HepG2 (cell line): ENCODE results near the gene ZDHHC7. TPM values are rescaled to one million over a fixed set of nuclear protein-coding genes. Genes with fewer than 3 reads are reported as not detected.

Experiments used
- ATAC-seq: fragments of 200-7000 bp; cut with Tn5 transposase; 3 replicates; pipeline ENCODE4 v1.9.1; 2020; ENCODE audit warnings: mild to moderate bottlenecking, moderate library complexity
- BruUV-seq: library from RNA; stranded (reverse); fragments of 400-500 nt; replicated peaks from 2 replicates; lab custom pipeline; 2021; lab: Mats Ljungman, UMichigan
- CTCF ChIA-PET: fragments of 300-600 bp; formaldehyde crosslinking; extraction: SDS; loops from one replicate; lab custom pipeline; 2021; ENCODE audit warnings: low total read pairs, inconsistent platforms, low intra/inter-chr PET ratio; lab: Yijun Ruan, JAX
- POLR2A ChIA-PET: fragments of 350-600 bp; sonication (Branson Sonifier 250); formaldehyde crosslinking; loops from one replicate; lab custom pipeline; 2020; ENCODE audit warnings: antibody characterized with exemption, inconsistent platforms; lab: Yijun Ruan, JAX
- DNase-seq: peaks from one replicate; pipeline ENCODE4 v3.0.0-alpha.2; 2015; ENCODE audit warnings: low spot score
- FAIRE-seq: peaks from 3 replicates; lab custom pipeline; 2011; peaks lifted over from hg19 to GRCh38; lab: Jason Lieb, UNC
- H2AFZ ChIP-seq: one replicate; pipeline ENCODE4 v1.6.1; 2011; ENCODE audit warnings: low read length, inconsistent platforms
- H3K27ac ChIP-seq: fragments of 300-600 bp; 3 replicates; pipeline ENCODE4 v1.8.0; 2011; ENCODE audit warnings: mixed run types, mild to moderate bottlenecking, mixed read lengths, low read length, inconsistent platforms; ENCODE audit not compliant: insufficient read depth; ENCODE audit errors: extremely low read length
- H3K27me3 ChIP-seq, 2 experiments: fragments of 200-600 bp in 1 of 2; 2 replicates in 1 of 2; 3 replicates in 1 of 2; pipeline versions ENCODE4 v1.6.0 to v1.8.0; 2011; ENCODE audit warnings: low read length in 2 of 2, mild to moderate bottlenecking in 2 of 2, moderate library complexity in 2 of 2, inconsistent platforms in 1 of 2; ENCODE audit not compliant: insufficient read depth in 2 of 2, control insufficient read depth in 1 of 2
- H3K36me3 ChIP-seq, 2 experiments: fragments of 200-600 bp in 1 of 2; replicated peaks in 1 of 2; 2 replicates in 1 of 2; 3 replicates in 1 of 2; pipeline versions ENCODE4 v1.5.1 to v1.8.0; 2011; ENCODE audit warnings: low read length in 2 of 2, inconsistent platforms in 1 of 2; ENCODE audit not compliant: insufficient read depth in 2 of 2, control insufficient read depth in 1 of 2
- H3K4me1 ChIP-seq: 2 replicates; pipeline ENCODE4 v1.5.1; 2012; ENCODE audit warnings: low read length, inconsistent platforms; ENCODE audit not compliant: insufficient read depth
- H3K4me2 ChIP-seq: 2 replicates; pipeline ENCODE4 v1.6.0; 2011; ENCODE audit warnings: low read depth, low read length, inconsistent platforms
- H3K4me3 ChIP-seq, 3 experiments: fragments of 200-600 bp in 1 of 3; sonication (generic), shearing (Covaris generic) in 1 of 3; replicated peaks in 1 of 3; 2 replicates each; pipeline ENCODE4 v1.5.1; 2011 to 2016; ENCODE audit warnings: low read length in 3 of 3, inconsistent platforms in 2 of 3, low read depth in 2 of 3, mild to moderate bottlenecking in 2 of 3, control low read depth in 1 of 3, mixed read lengths in 1 of 3; ENCODE audit not compliant: insufficient read depth in 1 of 3
- H3K79me2 ChIP-seq: one replicate; pipeline ENCODE4 v1.6.1; 2011; ENCODE audit warnings: low read length, inconsistent platforms; ENCODE audit not compliant: insufficient read depth
- H3K9ac ChIP-seq: 2 replicates; pipeline ENCODE4 v1.6.0; 2011; ENCODE audit warnings: mild to moderate bottlenecking, low read depth, low read length, inconsistent platforms; ENCODE audit not compliant: insufficient read depth
- H3K9me3 ChIP-seq: 2 replicates; pipeline ENCODE4 v1.5.1; 2012; ENCODE audit warnings: mild to moderate bottlenecking, low read length
- H4K20me1 ChIP-seq: 2 replicates; pipeline ENCODE4 v1.6.0; 2011; ENCODE audit warnings: inconsistent platforms, mild to moderate bottlenecking, low read length, moderate library complexity; ENCODE audit not compliant: insufficient read depth
- ARNT2 ChIP-seq: sonication (generic); formaldehyde crosslinking; IDR thresholded peaks from 2 replicates; pipeline ENCODE4 v1.8.0; 2022; ENCODE audit warnings: mild to moderate bottlenecking, low read depth, missing genetic modification reagents, moderate library complexity
- ERF ChIP-seq: IDR thresholded peaks from 2 replicates; pipeline ENCODE4 v1.6.1; 2018; ENCODE audit warnings: missing biosample characterization, missing genetic modification reagents
- FOSL1 ChIP-seq: sonication (generic); formaldehyde crosslinking; IDR thresholded peaks from 2 replicates; pipeline ENCODE4 v1.9.0; 2021; ENCODE audit warnings: missing genetic modification reagents, borderline replicate concordance
- LCORL ChIP-seq, 2 experiments: fragments of 450-650 bp in 1 of 2; sonication (generic) in 1 of 2; formaldehyde crosslinking in 1 of 2; IDR thresholded peaks; 2 replicates each; pipeline versions ENCODE4 v1.5.0 to v1.6.1; 2017 to 2020; ENCODE audit warnings: antibody characterized with exemption in 1 of 2, missing genetic modification reagents in 1 of 2
- SAP130 ChIP-seq: IDR thresholded peaks from 2 replicates; pipeline ENCODE4 v1.6.1; 2016; ENCODE audit warnings: low read depth
- SMARCC2 ChIP-seq: fragments of 450-650 bp; IDR thresholded peaks from 2 replicates; pipeline ENCODE4 v1.6.1; 2017; ENCODE audit warnings: antibody characterized with exemption, mild to moderate bottlenecking
- SOX5 ChIP-seq: IDR thresholded peaks from 2 replicates; pipeline ENCODE4 v1.6.1; 2016; ENCODE audit warnings: borderline replicate concordance
- TSC22D2 ChIP-seq: sonication (generic); formaldehyde crosslinking; IDR thresholded peaks from 2 replicates; pipeline ENCODE4 v1.5.1; 2020; ENCODE audit warnings: missing genetic modification reagents, mild to moderate bottlenecking, borderline replicate concordance
- ZFP82 ChIP-seq: sonication (generic); formaldehyde crosslinking; IDR thresholded peaks from 2 replicates; pipeline ENCODE4 v1.5.1; 2020; ENCODE audit warnings: mild to moderate bottlenecking, missing genetic modification reagents, borderline replicate concordance
- ZMYM3 ChIP-seq: sonication (generic); formaldehyde crosslinking; IDR thresholded peaks from 2 replicates; pipeline ENCODE4 v1.5.1; 2020; ENCODE audit warnings: mild to moderate bottlenecking, missing genetic modification reagents
- ZNF431 ChIP-seq: sonication (generic); formaldehyde crosslinking; IDR thresholded peaks from 2 replicates; pipeline ENCODE4 v1.9.0; 2022; ENCODE audit warnings: missing genetic modification reagents, low read depth, mild to moderate bottlenecking, borderline replicate concordance
- WGBS: methylation state at CpG from one replicate; pipeline ENCODE4 v1.1.6; 2017; ENCODE audit warnings: low lambda C conversion rate; 5-methylcytosine and 5-hydroxymethylcytosine counted together
- in situ Hi-C: cut with HindIII; loops from 2 replicates; pipeline ENCODE4 v1.10.0; 2017; ENCODE audit warnings: low pct_unique_long_range_greater_than_20kb; ENCODE audit not compliant: extremely low pct_ligation_motif_present
- intact Hi-C: fragments of 100-400 bp; cut with micrococcal nuclease; formaldehyde crosslinking; loops from one replicate; pipeline ENCODE4 v1.10.0; 2022; ENCODE audit not compliant: unreplicated experiment
- polyA plus RNA-seq, 8 experiments: library from polyadenylated mRNA; depleted of rRNA in 3 of 8; stranded (reverse) in 7 of 8; unstranded in 1 of 8; fragments of >200 nt; fragmentation: Illumina TruSeq in 4 of 8; extraction: Trizol in 4 of 8; gene quantifications; 2 replicates each; pipeline versions ENCODE4 v1.2.1 to v1.2.3, GENCODE V29; 2011 to 2016; ENCODE audit warnings: low read depth in 4 of 8, missing spikeins in 1 of 8, mixed read lengths in 1 of 8; ENCODE audit not compliant: insufficient read depth in 1 of 8
- total RNA-seq, 5 experiments: library from RNA; depleted of rRNA; stranded (reverse); fragments of >200 nt; fragmentation: Illumina TruSeq; extraction: Trizol; gene quantifications; 2 replicates each; pipeline ENCODE4 v1.2.3, GENCODE V29; 2016; ENCODE audit warnings: low read depth in 1 of 5
- TF ChIP-seq, protein P1 (sequence below): sonication (generic); formaldehyde crosslinking; IDR thresholded peaks from 2 replicates; pipeline ENCODE4 v1.5.1; 2020; ENCODE audit warnings: mild to moderate bottlenecking, missing genetic modification reagents, moderate library complexity
- TF ChIP-seq, protein P2 (sequence below): sonication (generic); formaldehyde crosslinking; IDR thresholded peaks from 2 replicates; pipeline ENCODE4 v1.5.1; 2020; ENCODE audit warnings: mild to moderate bottlenecking, missing genetic modification reagents, moderate library complexity
- TF ChIP-seq, protein P3 (sequence below): sonication (generic); formaldehyde crosslinking; IDR thresholded peaks from 2 replicates; pipeline ENCODE4 v1.5.0; 2020; ENCODE audit warnings: mild to moderate bottlenecking, missing genetic modification reagents
- TF ChIP-seq, protein P4 (sequence below): sonication (generic); formaldehyde crosslinking; IDR thresholded peaks from 2 replicates; pipeline ENCODE4 v1.5.0; 2020; ENCODE audit warnings: mild to moderate bottlenecking, missing genetic modification reagents

Gene ZDHHC7
- total and polyA plus RNA-seq, 2 of the 13 experiments (the other 11 are each of a cell fraction or from before 2014, with no cell fraction given): 46.8 to 67.6 TPM

DNA sequence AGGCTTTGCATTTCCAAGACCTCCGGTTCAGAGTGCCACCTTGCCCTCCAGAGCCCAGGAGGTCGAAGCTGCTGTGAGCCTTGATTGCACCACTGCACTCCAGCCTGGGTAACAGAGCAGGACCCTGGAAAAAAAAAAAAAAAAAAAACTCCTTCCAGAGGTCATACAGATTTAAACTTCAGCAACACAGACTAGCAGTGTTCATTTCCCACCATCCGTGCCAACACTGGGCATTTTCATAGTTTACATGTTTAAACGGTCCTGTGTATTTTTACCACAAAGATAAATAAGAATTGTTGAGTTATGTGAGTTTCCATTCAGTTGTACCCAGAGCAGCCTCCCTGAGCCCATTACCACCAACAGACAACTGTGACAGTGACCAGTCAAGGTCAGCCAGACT, 50.4 kb downstream of the ZDHHC7 start:
- no peak overlapping the region for H3K27ac ChIP-seq
- no peak overlapping the region for H3K4me3 ChIP-seq
- in situ Hi-C loops (no loop called here), intact Hi-C loops (no loop called here)
- BruUV-seq: no TSS peak
- no peaks in the 10 kb centered on the region for H3K79me2 ChIP-seq
- 8% methylated on average over 4 of the region's 4 CpGs for WGBS
- ChIA-PET POLR2A (no interaction called here), CTCF (no interaction called here)
- H3K4me2 ChIP-seq: no peak overlapping the region
- no peaks in the 10 kb centered on the region for H3K9me3 ChIP-seq
- no peak for FAIRE-seq
- ATAC-seq: no peak; the same call in 2 of the 3 replicates
- peak; percentile 35 for DNase-seq
- no peaks in the 10 kb centered on the region for H4K20me1 ChIP-seq
- peaks cover 0 to 18% of the 10 kb centered on the region in 2 experiments; a peak in 4 of 5 replicates for H3K27me3 ChIP-seq
- no peaks in the 10 kb centered on the region for H3K36me3 ChIP-seq
- no peak overlapping the region for H3K9ac ChIP-seq
- no peak overlapping the region for H2AFZ ChIP-seq
- H3K4me1 ChIP-seq: peaks cover 31% of the 10 kb centered on the region
- TF ChIP-seq, protein P1, sequence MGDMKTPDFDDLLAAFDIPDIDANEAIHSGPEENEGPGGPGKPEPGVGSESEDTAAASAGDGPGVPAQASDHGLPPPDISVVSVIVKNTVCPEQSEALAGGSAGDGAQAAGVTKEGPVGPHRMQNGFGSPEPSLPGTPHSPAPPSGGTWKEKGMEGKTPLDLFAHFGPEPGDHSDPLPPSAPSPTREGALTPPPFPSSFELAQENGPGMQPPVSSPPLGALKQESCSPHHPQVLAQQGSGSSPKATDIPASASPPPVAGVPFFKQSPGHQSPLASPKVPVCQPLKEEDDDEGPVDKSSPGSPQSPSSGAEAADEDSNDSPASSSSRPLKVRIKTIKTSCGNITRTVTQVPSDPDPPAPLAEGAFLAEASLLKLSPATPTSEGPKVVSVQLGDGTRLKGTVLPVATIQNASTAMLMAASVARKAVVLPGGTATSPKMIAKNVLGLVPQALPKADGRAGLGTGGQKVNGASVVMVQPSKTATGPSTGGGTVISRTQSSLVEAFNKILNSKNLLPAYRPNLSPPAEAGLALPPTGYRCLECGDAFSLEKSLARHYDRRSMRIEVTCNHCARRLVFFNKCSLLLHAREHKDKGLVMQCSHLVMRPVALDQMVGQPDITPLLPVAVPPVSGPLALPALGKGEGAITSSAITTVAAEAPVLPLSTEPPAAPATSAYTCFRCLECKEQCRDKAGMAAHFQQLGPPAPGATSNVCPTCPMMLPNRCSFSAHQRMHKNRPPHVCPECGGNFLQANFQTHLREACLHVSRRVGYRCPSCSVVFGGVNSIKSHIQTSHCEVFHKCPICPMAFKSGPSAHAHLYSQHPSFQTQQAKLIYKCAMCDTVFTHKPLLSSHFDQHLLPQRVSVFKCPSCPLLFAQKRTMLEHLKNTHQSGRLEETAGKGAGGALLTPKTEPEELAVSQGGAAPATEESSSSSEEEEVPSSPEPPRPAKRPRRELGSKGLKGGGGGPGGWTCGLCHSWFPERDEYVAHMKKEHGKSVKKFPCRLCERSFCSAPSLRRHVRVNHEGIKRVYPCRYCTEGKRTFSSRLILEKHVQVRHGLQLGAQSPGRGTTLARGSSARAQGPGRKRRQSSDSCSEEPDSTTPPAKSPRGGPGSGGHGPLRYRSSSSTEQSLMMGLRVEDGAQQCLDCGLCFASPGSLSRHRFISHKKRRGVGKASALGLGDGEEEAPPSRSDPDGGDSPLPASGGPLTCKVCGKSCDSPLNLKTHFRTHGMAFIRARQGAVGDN: no peak
- TF ChIP-seq TSC22D2 (CRISPR knock-in tag): no peak
- TF ChIP-seq, protein P2, sequence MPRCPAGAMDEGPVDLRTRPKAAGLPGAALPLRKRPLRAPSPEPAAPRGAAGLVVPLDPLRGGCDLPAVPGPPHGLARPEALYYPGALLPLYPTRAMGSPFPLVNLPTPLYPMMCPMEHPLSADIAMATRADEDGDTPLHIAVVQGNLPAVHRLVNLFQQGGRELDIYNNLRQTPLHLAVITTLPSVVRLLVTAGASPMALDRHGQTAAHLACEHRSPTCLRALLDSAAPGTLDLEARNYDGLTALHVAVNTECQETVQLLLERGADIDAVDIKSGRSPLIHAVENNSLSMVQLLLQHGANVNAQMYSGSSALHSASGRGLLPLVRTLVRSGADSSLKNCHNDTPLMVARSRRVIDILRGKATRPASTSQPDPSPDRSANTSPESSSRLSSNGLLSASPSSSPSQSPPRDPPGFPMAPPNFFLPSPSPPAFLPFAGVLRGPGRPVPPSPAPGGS (CRISPR knock-in tag): no peak
- TF ChIP-seq, protein P3, sequence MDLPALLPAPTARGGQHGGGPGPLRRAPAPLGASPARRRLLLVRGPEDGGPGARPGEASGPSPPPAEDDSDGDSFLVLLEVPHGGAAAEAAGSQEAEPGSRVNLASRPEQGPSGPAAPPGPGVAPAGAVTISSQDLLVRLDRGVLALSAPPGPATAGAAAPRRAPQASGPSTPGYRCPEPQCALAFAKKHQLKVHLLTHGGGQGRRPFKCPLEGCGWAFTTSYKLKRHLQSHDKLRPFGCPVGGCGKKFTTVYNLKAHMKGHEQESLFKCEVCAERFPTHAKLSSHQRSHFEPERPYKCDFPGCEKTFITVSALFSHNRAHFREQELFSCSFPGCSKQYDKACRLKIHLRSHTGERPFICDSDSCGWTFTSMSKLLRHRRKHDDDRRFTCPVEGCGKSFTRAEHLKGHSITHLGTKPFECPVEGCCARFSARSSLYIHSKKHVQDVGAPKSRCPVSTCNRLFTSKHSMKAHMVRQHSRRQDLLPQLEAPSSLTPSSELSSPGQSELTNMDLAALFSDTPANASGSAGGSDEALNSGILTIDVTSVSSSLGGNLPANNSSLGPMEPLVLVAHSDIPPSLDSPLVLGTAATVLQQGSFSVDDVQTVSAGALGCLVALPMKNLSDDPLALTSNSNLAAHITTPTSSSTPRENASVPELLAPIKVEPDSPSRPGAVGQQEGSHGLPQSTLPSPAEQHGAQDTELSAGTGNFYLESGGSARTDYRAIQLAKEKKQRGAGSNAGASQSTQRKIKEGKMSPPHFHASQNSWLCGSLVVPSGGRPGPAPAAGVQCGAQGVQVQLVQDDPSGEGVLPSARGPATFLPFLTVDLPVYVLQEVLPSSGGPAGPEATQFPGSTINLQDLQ: no peak
- TF ChIP-seq FOSL1: no peak
- no peak for TF ChIP-seq ZFP82 (CRISPR knock-in tag)
- TF ChIP-seq SOX5: no peak
- no peak for TF ChIP-seq ZNF431 (CRISPR knock-in tag)
- no peak for TF ChIP-seq LCORL (IDR thresholded peaks at IDR 0.05)
- no peak for TF ChIP-seq LCORL (CRISPR knock-in tag; IDR thresholded peaks at IDR 0.05)
- TF ChIP-seq, protein P4, sequence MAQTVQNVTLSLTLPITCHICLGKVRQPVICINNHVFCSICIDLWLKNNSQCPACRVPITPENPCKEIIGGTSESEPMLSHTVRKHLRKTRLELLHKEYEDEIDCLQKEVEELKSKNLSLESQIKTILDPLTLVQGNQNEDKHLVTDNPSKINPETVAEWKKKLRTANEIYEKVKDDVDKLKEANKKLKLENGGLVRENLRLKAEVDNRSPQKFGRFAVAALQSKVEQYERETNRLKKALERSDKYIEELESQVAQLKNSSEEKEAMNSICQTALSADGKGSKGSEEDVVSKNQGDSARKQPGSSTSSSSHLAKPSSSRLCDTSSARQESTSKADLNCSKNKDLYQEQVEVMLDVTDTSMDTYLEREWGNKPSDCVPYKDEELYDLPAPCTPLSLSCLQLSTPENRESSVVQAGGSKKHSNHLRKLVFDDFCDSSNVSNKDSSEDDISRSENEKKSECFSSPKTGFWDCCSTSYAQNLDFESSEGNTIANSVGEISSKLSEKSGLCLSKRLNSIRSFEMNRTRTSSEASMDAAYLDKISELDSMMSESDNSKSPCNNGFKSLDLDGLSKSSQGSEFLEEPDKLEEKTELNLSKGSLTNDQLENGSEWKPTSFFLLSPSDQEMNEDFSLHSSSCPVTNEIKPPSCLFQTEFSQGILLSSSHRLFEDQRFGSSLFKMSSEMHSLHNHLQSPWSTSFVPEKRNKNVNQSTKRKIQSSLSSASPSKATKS (CRISPR knock-in tag): no peak
- TF ChIP-seq ERF (CRISPR knock-in tag): no peak
- peak; percentile 49; the same call in 1 of the 2 replicates for TF ChIP-seq ZMYM3
- TF ChIP-seq ARNT2: no peak
- TF ChIP-seq SAP130: no peak
- no peak for TF ChIP-seq SMARCC2
